ENCODE results near the gene OTOF. TPM values are rescaled to one million over a fixed set of nuclear protein-coding genes. Genes with fewer than 3 reads are reported as not detected.

Gene OTOF
- total and polyA plus RNA-seq, 8 donors: 0.06 to 3.6 (median 0.29) TPM; not detected in 3

GRCh38 chr2:26456440-26457250 lies 21.3 kb downstream of the OTOF start:
- Histone ChIP-seq H3K27me3 (no peaks in the 10 kb centered on the region), H3K9me3 (no peaks in the 10 kb centered on the region), H3K4me1 (peaks cover 0 to 40% (median 16%) of the 10 kb centered on the region in 4 donors), H3K36me3 (no peaks in the 10 kb centered on the region), H3K27ac (peak overlapping the region in 4 of 5 donors; percentile 39 to 78 (median 50)), H3K4me3 (no peak overlapping the region)
- peak; percentile 61 to 85 for DNase-seq
- WGBS, 5 donors: 68 to 88% (median 76%) methylated on average over 7 to 10 of the region's 10 CpGs
- TF ChIP-seq EP300 (IDR thresholded peaks at IDR 0.05): no peak
- TF ChIP-seq POLR2AphosphoS5 (IDR thresholded peaks at IDR 0.05): peak in 1 of 3 donors; percentile 26
- intact Hi-C loops (cut with DNase I; ENCODE audit: low total_unique reads): no loop called here

GRCh38 chr2:26455670-26456439 lies 22.1 kb downstream of the OTOF start:
- H3K27me3 ChIP-seq: no peaks in the 10 kb centered on the region
- WGBS, 5 donors: 64 to 90% (median 69%) methylated on average over 13 to 18 of the region's 18 CpGs
- H3K27ac ChIP-seq: peak overlapping the region in 4 of 5 donors; percentile 7 to 78 (median 50)
- no peak overlapping the region for H3K4me3 ChIP-seq
- peak; percentile 41 to 57 for DNase-seq
- no peaks in the 10 kb centered on the region for H3K36me3 ChIP-seq
- H3K4me1 ChIP-seq: peaks cover 0 to 40% (median 16%) of the 10 kb centered on the region in 4 donors
- intact Hi-C loops (cut with DNase I; ENCODE audit: low total_unique reads): no loop called here
- no peaks in the 10 kb centered on the region for H3K9me3 ChIP-seq
- TF ChIP-seq POLR2AphosphoS5 (IDR thresholded peaks at IDR 0.05) (peak in 2 of 3 donors; percentile 18 to 52), POLR2A (IDR thresholded peaks at IDR 0.05) (no peak), CTCF (IDR thresholded peaks at IDR 0.05) (no peak), EP300 (IDR thresholded peaks at IDR 0.05) (no peak)

- H3K4me3 ChIP-seq: no peak overlapping the region
- WGBS, 5 donors: 72 to 78% (median 75%) methylated on average over 11 of the region's 11 CpGs
- H3K27ac ChIP-seq: peak overlapping the region in 3 of 5 donors; percentile 9 to 78 (median 62)
- H3K27me3 ChIP-seq: no peaks in the 10 kb centered on the region
- TF ChIP-seq EP300 (IDR thresholded peaks at IDR 0.05): no peak
- no peak for TF ChIP-seq CTCF (IDR thresholded peaks at IDR 0.05)
- no peak for TF ChIP-seq POLR2AphosphoS5 (IDR thresholded peaks at IDR 0.05)
- no peak for TF ChIP-seq POLR2A (IDR thresholded peaks at IDR 0.05)
- no peaks in the 10 kb centered on the region for H3K36me3 ChIP-seq
- no peak for DNase-seq
- no peaks in the 10 kb centered on the region for H3K9me3 ChIP-seq
- intact Hi-C loops (cut with DNase I; ENCODE audit: low total_unique reads): no loop called here
- H3K4me1 ChIP-seq: peaks cover 0 to 40% (median 16%) of the 10 kb centered on the region in 4 donors
Measured at GRCh38 chr2:26455037-26455669, 22.8 kb downstream of the OTOF start.

- H3K36me3 ChIP-seq: no peaks in the 10 kb centered on the region
- no peak overlapping the region for H3K27ac ChIP-seq
- no peak overlapping the region for H3K4me3 ChIP-seq
- H3K4me1 ChIP-seq: peaks cover 0 to 40% (median 16%) of the 10 kb centered on the region in 4 donors
- 86 to 94% (median 93%) methylated on average over 7 to 10 of the region's 10 CpGs for WGBS, 5 donors
- intact Hi-C loops (cut with DNase I; ENCODE audit: low total_unique reads): no loop called here
- TF ChIP-seq POLR2A (IDR thresholded peaks at IDR 0.05) (no peak), POLR2AphosphoS5 (IDR thresholded peaks at IDR 0.05) (no peak), CTCF (IDR thresholded peaks at IDR 0.05) (no peak), EP300 (IDR thresholded peaks at IDR 0.05) (no peak)
- no peaks in the 10 kb centered on the region for H3K27me3 ChIP-seq
- no peaks in the 10 kb centered on the region for H3K9me3 ChIP-seq
- no peak for DNase-seq
Measured at GRCh38 chr2:26454561-26455001, 23.3 kb downstream of the OTOF start.

Data from stomach (tissue), 9 donors.